ENCODE results near the gene LRRK1.
"Not testable (repeated sequence)": the region's sequence is repeated elsewhere in the genome, so short reads cannot be mapped to it uniquely, and the experiment has no call there.

Gene LRRK1

DNA sequence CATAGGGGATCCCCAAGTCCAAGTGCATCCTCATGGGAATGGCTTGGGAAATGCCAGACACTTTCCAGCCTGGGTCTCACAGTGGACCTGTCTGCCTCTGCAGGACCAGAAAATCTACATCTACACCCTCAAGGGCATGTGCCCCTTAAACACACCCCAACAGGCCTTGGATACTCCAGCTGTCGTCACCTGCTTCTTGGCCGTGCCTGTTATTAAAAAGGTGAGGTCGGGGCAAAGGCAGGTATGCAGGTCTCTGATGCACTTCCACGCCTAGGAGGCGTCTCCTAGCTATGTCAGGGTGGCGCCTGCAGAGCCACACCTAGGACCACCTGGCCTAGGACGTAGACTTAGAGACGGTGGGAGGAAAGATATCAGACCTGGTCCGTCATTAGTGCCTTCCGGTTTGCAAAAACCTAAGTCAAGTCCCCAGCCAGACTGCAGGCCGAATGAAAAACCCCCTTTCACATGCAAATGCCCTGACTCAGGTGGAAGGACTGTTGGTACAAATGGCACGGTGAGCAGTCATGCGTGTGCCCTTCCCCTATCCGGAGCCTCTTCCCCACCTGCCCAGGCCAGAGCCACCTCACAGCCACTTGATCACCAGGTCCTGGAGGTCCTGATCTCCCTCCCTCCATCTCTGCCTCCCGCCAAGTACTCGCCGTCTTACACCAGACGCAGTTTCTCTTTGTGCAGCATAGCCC, 143.5 kb downstream of the LRRK1 start:
- no peak for DNase-seq

DNA sequence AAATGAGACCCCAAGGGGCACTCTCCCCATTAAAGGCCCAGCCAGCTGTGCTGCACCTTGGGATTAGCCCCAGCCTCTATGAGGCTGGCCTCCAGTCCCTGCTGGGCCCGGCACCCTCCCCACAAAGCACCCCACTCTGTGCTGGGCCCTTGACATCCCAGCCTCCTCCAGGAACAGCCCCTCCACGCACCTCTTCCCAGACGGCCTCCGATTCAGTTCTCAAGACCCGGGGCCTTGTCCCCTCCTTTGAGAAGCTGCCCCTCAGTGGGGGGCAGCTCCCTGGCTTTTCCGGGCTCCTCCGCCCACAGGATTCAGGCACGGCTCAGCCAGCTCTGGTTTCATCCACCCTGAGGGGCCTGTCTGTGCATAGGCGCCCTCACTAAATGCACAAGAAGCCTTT, 144.1 kb downstream of the LRRK1 start:
- no peak for DNase-seq

DNA sequence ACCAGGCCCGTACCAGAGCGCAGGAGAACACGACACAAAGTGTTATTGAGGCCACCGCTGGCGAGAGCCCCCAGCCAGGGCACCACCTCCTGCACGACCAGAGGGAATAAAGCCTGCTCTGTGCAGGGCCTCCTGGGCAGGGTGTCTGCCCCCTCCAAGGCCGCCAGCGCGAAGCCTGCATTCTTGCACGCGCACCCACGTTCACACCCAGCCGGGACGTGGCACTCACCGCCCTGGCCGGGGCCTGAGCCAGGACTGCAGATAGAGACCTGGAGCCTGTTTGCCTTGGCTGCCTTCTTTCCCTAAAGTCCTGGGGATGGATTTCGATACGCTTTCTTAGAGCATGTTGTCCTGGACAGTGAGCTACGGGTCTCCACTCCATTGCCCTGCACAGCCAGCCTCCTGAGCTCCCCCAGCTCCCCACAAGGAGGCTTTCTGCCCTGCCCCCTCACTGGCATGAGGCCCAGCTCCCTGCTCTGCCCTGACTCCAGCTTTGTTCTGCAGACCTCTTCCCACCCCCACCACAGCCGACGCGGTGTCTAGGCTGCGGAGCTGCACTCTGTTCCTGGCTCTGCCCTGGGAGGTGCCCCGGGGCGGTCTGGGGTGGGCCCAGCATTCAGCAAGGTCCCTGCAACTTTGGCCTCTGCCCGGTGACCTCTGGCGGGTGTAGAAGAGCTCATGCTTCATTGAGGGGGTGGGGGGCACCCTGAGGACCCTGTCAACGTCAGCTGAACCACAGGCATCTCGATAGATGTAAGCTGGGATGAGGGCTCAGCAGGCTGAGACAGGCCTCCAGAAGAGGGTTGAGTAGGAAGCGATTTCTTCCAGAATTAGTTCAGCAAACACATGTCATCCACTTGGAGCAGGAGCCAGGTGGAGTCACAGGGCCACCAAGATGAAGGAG, 145.0 kb downstream of the LRRK1 start:
- no peak for DNase-seq

DNA sequence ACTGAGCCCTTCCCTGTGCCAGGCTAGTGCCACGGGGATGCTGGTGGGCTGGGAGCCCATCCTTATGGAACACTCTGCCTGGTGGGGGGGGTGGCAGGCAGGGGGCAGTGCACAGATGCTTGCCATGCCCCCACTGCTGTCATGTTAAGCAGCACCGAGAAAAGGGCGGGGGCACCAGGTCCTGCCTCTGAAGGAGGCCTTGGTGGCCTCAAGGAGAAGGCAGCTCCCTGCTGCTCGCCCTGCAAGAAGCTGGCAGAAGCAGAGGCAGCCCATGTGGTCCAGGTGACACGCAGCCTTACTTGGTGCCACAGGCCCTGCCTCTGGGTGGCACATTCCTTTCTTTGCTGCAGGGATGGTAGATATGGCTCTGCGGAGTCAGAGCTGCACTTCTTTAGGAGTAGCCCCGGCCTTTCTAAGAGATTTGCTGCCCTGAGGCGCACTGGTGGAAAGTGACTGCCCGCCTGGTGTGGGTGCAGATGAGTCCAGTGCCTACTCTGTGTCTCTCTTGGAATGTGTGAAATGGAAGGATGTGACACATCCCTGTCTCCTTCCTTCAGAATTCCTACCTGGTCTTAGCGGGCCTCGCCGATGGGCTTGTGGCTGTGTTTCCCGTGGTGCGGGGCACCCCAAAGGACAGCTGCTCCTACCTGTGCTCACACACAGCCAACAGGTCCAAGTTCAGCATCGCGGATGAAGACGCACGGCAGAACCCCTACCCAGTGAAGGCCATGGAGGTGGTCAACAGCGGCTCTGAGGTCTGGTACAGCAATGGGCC, 145.8 kb downstream of the LRRK1 start:
- no peak for DNase-seq

DNA sequence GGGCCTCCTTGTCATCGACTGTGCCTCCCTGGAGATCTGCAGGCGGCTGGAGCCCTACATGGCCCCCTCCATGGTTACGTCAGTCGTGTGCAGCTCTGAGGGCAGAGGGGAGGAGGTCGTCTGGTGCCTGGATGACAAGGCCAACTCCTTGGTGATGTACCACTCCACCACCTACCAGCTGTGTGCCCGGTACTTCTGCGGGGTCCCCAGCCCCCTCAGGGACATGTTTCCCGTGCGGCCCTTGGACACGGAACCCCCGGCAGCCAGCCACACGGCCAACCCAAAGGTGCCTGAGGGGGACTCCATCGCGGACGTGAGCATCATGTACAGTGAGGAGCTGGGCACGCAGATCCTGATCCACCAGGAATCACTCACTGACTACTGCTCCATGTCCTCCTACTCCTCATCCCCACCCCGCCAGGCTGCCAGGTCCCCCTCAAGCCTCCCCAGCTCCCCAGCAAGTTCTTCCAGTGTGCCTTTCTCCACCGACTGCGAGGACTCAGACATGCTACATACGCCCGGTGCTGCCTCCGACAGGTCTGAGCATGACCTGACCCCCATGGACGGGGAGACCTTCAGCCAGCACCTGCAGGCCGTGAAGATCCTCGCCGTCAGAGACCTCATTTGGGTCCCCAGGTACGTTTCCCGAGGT, 146.5 kb downstream of the LRRK1 start:
- DNase-seq = no peak

DNA sequence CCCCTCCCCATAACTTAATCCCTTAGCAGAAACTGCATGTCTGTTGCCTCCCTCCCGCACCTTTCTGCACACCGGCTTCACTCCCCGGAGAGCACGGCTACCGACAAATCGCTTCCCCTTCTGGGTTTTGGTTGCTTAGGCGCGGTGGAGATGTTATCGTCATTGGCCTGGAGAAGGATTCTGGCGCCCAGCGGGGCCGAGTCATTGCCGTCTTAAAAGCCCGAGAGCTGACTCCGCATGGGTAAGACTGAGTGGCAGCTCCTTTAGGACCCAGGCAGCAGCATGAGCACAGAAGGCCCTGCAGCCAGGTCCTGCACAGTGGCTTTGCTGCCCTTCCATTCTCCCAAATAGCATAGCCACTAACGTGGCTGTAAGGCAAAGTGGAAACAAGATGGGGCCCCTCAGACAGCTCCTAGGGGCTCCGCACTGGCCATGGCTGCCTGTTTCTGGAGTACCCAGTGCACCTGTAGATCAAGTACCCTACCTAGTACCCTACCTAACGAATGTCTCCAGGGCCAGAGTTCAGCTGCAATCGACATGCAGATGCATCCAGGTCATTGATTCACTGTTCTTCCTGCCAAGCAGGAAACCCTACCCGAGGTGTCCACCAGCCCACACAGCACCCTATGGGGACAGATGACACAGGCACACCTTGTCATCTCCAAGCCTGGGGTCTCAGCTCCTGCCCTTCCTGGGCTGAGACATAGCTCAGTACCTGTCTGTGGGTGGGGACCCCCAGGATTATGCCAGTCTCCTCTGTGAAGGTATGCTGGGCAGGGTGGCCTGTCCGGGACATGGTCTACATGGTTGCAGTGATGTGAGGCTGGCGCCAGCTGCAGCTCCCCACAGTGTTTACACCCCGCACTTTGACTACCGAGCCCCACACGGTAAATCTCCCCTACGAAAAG, 147.6 kb downstream of the LRRK1 start:
- no peak for DNase-seq

DNA sequence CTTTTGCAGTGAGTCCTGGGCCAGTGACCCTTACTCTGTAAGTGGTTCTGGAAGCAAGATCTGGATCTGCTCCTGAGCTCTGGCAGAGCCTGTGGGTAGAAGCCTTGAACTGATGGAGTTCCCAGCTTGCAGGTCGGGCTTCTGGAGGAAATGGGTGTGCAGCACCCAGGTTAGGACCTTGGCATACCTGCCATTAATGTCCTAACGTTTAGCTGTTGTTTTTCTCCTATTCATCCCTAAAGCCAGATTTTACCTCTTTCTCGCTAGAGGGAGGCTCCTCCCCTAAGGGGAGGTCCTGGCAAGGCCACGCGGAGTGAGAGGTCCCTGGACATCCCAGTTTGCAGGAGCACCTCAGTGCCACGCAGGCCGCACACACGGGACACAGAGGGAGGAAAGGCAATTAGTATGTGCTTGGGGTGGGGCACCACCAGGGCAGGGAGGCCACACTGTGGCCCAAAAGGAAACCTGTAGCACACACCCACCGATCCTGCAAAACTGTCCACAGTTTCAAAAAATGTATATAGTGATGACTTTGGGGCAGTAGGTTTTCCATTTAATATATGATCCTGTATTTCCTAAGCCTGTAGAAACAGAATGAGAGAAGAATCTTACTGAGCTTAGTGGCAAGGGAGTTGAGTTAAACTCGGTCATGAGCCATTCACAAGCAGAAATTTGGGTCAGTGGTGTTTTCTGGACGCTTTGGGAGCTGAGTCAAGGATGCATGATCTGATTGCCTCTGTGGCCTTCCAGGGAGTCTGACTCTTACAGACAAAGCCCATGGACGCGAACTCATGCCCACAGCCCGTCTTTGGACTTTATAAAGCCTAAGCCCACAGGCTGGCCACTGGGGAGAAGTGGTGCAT, 148.7 kb downstream of the LRRK1 start:
- DNase-seq = no peak

DNA sequence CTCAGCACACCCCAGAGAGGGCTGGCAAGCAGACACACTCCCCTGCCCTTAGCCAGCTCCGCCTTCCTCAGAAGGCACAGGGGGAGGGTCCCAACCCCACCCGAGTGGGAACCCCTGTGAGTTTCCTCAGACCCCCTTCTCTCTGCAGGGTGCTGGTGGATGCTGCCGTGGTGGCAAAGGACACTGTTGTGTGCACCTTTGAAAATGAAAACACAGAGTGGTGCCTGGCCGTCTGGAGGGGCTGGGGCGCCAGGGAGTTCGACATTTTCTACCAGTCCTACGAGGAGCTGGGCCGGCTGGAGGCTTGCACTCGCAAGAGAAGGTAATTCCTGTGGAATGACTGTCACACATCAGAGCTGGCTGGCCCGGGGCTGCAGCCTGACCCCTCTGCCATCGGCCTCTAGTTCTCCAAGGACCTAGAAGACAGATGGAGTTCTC, 149.4 kb downstream of the LRRK1 start:
- DNase-seq = no peak

DNA sequence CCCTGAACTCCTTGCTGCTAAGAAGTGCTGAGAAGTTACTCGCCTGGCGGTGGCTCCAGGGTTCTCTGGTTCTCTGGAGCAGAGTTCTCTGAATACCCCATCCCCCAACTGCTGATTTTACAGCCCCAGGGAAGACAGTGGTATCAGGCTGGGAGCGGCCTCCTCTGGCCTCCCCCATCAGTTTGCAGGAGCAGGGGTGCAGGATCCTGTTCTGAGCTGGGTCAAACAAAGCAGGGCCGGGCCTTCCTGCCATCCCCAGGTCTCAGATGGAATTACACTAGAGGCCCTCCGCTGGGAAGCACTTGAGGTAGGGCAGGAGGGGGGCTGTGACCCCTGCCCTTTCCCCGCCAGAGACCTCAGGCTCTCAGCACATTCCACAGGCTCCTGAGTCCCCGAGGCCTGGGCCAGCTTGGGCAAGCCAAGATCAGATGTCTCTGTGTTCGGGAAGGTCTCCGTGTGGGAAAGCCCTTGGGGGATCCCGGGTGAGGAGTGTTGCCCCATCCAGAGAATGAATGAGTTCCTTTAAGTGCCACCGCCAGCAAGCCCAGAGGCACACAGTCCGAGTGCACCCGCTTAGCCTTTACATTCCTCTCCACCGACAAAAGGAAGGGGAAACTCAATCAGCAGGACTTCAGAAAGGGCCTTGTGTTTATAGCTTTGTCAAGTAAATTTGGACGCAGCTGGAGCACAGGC, 149.9 kb downstream of the LRRK1 start:
- no peak for DNase-seq

DNA sequence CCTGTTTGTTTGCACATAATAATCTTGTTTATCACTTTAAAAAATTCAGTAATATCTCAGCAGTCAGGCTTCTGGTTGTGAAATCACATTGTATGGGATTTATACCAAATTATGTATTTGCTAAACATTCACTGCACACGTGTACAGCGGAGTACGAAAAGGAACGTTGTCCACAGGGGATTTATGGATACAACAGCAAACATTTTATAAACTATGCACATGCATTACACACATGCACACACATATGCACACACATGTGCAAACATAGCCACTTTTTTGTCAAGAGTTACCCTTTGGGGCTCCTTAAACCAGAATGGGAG, 150.5 kb downstream of the LRRK1 start:
- DNase-seq = no peak

DNA sequence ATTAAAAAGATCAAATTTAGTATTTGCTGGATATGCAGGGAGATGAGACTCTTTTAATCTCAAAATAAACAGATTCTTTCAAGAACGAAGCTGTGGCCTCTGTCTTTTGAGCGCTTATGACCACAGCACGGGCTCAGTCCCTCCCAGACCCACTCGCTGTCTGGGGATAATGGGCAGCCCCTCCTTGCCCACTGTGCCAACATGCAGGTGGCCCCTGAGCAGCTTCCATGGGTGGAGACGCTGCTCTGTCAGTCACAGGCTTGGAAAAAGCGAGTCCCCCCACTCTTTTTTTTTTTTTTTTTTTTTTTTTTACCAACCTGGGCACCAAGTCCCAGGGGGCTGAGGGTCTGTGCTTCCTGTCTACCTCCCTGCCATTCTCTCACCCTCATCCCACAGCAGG, 150.9 kb downstream of the LRRK1 start:
- no peak for DNase-seq

DNA sequence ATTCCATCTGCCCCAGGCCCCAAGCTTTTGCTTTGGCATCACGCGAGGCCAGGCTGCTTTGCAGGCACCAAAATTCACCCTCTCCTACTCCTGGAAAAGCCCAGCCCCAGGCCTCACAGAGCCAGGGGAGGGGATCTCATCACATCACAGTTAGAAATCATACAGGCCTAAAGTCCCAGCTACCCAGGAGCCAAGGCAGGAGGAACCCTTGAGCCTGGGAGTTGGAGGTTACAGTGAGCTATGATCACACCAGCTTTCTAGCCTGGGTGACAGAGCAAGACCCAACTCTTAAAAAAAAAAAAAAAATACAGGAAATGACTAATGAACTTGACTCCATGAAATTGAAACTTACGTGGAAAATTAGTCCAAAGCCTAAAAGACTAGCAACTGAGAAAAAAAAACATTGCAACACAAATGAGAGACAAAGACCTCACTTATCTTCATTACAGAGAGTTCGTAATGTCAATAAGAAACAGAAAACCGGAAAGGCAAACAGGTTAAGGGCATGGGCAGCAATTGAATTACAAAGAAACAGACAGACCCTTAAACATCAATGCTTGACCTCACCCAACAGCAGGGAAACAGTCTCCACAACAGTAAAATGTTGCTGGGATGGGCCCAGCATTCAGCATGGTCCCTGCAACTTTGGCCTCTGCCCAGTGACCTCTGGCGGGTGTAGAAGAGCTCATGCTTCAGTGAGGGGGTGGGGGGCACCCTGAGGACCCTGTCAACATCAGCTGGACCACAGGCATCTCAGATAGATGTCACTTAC, 151.5 kb downstream of the LRRK1 start:
- no peak for DNase-seq

DNA sequence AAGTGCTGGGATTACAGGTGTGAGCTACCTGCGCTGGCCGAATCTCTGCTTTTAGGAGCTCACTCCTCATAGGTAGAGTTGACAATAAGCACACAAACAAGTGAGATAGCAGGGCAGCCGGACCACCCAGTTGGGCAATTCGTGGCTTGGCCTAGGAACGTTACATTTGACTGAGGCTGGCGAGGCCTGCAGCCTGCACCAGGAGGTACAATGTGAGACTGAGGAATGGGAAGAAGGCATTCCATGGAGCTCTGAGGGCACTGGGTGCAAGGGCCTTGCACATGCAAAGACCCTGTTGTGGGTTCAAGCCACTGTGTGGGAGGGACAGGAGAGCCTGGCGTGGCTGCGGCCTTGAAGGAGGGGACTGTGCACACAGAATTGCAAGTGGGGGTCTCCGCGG, 152.5 kb downstream of the LRRK1 start:
- no peak for DNase-seq

DNA sequence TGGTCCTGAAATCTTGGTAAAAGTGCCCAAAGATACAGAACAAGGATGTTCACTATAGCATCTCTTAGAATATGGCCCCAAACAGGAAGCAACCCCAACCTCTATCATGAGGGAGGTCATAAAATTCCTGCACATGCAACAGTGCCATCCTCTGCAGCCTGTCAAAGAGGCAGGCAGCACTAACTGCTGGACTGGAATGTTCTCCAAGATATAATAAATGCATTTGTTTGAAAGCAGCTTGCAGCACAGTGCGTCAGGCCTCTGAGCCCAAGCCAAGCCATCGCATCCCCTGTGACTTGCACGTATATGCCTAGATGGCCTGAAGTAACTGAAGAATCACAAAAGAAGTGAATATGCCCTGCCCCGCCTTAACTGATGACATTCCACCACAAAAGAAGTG, 153.1 kb downstream of the LRRK1 start:
- DNase-seq = not testable (repeated sequence)

DNA sequence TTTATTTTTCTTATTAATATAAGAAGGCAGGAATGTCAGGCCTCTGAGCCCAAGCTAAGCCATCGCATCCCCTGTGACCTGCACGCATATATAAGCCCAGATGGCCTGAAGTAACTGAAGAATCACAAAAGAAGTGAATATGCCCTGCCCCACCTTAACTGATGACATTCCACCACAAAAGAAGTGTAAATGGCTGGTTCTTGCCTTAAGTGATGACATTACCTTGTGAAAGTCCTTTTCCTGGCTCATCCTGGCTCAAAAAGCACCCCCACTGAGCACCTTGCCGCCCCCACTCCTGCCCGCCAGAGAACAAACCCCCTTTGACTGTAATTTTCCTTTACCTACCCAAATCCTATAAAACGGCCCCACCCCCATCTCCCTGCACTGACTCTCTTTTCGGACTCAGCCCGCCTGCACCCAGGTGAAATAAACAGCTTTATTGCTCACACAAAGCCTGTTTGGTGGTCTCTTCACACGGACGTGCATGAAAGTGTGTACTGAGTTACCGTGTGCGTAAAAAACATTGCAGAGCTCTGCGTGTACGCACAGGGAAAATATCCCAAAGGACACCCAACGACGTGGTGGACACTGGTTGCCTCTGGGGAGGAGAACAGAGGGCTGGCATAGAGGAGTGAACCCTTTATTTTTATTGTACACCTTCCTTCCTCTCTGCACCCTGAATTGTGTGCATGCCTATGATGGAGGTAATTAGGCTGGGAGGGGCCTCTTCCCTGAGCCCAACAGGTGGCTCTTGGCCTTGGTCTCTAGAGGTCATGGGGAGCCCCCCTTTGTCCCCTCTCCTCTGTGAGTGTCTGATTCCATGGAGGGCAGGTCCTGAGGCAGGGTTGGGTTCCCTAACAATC, 158.9 kb downstream of the LRRK1 start:
- DNase-seq = not testable (repeated sequence)

DNA sequence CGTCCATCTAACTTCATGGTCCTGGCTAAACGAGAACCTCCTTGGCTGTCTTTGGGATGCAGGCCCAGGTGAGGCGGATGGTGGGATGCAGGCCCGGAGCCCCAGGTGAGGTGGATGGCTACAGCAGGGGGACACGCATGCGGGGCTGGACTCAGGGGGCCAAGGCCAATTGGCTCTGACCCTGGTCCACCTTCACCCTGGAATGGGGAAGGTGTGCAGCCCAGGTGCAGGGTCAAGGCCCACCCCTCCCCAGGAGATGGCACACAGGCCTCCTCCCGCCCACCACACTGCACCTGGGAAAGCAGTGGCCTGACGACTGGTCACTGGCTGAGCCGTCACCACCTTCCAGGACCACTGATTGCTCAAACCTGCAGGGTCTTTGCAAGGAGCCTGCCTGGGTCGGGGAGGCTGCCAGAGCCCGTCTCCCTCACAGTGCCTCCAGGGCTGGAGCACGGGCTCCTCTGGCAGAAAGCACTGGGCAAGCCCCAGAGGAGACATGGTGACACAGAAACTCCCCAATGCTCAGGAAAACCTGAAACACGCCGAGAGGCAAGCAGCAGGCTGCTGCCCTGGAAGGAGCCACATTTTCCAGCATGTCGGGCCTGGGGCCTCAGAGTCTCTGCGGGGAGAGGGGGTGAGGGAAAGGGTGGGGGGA, 159.6 kb downstream of the LRRK1 start:
- no peak for DNase-seq

DNA sequence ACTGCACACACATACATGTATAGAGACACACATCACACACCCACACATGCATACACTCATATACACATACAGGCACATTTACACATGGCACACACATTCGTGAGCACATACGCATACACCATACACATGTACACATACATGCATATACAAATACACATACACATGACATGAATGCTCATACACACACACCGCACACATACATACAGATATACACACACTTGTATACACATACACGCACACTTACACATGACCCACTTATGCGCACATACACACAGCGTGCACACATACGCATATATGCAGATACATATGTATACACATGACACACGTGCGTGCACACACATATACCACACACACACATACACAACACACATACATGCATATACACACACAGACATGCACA, 162.7 kb downstream of the LRRK1 start:
- DNase-seq = no peak

All from stimulated activated CD4-positive, alpha-beta T cell treated with anti-CD3 and anti-CD28 coated beads, Interleukin-1b, Interleukin-23, amount 100 ng/mL, for 48 hours (primary cell).